Natural killer cell treated with Interleukin-12 subunit alpha and Interleukin-12 subunit beta and Interleukin-15 and Interleukin-18, amount 100 ng/mL, for 72 hours (primary cell): Measurements from ENCODE around the gene HIPK1. TPM values are rescaled to one million over a fixed set of nuclear protein-coding genes. Genes with fewer than 3 reads are reported as not detected.

Source experiments
- ATAC-seq, 2 donors: fragments of 150-1000 bp; cut with Tn5 transposase in 1 of 2; sonication (Bioruptor Pico), chemical (Tn5 transposase) in 1 of 2; 2 replicates each; pipeline ENCODE4 v1.10.0; 2021
- DNase-seq: peaks from one replicate; pipeline ENCODE4 v3.0.0; 2022; ENCODE audit warnings: low spot score
- H3K27ac Mint-ChIP-seq, 2 donors: 1 replicate in 1 of 2; 2 replicates in 1 of 2; pipeline ENCODE4 v1.8.0; 2022; ENCODE audit warnings: mixed read lengths in 2 of 2, mild to moderate bottlenecking in 1 of 2, moderate library complexity in 1 of 2
- H3K27me3 Mint-ChIP-seq, 2 donors: 1 replicate in 1 of 2; 2 replicates in 1 of 2; pipeline ENCODE4 v1.8.0; 2022; ENCODE audit warnings: mixed read lengths in 2 of 2
- H3K36me3 Mint-ChIP-seq: one replicate; pipeline ENCODE4 v1.8.0; 2022; ENCODE audit warnings: mixed read lengths
- H3K4me1 Mint-ChIP-seq, 2 donors: 1 replicate in 1 of 2; 2 replicates in 1 of 2; pipeline ENCODE4 v1.8.0; 2022; ENCODE audit warnings: low read depth in 2 of 2, mixed read lengths in 2 of 2, mild to moderate bottlenecking in 1 of 2
- H3K4me3 Mint-ChIP-seq: one replicate; pipeline ENCODE4 v1.8.0; 2022; ENCODE audit warnings: mixed read lengths
- H3K9me3 Mint-ChIP-seq: 2 replicates; pipeline ENCODE4 v1.8.0; 2022; ENCODE audit warnings: mixed read lengths
- total RNA-seq, 2 donors: library from RNA; stranded (reverse); gene quantifications; one replicate each; pipeline ENCODE4 v1.2.3, GENCODE V29; 2022

HIPK1 gene
- total RNA-seq, 2 donors from 2014 or later: 80.6 to 110 TPM

GRCh38 chr1:113928187-113928930 lies 765 bp upstream of the HIPK1 start:
- H3K4me3 Mint-ChIP-seq: peak overlapping the region; percentile 92
- H3K36me3 Mint-ChIP-seq: peaks cover 8% of the 10 kb centered on the region
- peaks cover 45 to 46% of the 10 kb centered on the region in 2 donors for H3K4me1 Mint-ChIP-seq
- no peaks in the 10 kb centered on the region for H3K9me3 Mint-ChIP-seq
- ATAC-seq (no peak), DNase-seq (no peak)
- peak overlapping the region; percentile 82 to 98 for H3K27ac Mint-ChIP-seq
- H3K27me3 Mint-ChIP-seq: no peaks in the 10 kb centered on the region

DNA sequence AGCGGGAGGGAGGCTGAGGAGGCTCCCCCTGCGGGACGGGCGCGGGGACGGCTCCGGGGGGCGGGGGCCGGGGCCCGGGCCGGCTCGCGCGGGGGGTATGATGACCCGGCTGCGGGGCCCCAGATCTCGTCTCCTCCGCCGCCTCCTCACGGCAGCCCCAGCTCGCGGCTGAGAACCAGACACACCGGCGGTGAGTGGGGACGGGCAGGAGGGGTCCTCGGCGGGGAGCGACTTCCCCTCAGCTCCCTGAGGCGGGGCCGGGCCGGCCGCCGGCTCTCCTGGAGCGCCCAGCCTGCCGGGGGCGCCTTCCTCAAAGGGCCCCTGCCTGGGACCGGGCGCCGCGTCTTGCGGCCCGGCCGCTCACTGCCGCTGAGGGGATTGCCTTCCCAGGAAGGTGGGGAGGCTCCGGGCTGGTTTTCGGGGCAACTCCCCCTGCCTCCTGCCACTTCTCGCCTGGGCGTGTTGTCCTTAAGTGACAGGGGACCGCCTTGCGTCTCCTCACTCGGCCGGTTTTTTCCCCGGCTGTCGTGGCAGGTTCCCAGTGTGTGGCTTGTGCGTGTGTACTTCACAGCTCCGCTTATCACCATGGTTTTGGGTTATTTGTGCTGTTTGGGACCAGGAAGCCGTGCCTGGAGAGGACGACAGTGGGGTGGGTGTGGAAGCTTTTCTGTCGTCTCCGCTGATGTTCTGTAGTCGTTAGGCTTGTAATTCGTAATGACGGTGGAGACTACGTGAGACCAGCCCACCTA lies 800 bp downstream of the HIPK1 start:
- peaks cover 14% of the 10 kb centered on the region for H3K36me3 Mint-ChIP-seq
- DNase-seq (peak; percentile 87), ATAC-seq (peak; percentile 57 to 74)
- H3K4me1 Mint-ChIP-seq: peaks cover 57 to 58% of the 10 kb centered on the region in 2 donors
- H3K9me3 Mint-ChIP-seq: no peaks in the 10 kb centered on the region
- no peaks in the 10 kb centered on the region for H3K27me3 Mint-ChIP-seq
- peak overlapping the region; percentile 82 to 98 for H3K27ac Mint-ChIP-seq
- H3K4me3 Mint-ChIP-seq: peak overlapping the region; percentile 95

DNA sequence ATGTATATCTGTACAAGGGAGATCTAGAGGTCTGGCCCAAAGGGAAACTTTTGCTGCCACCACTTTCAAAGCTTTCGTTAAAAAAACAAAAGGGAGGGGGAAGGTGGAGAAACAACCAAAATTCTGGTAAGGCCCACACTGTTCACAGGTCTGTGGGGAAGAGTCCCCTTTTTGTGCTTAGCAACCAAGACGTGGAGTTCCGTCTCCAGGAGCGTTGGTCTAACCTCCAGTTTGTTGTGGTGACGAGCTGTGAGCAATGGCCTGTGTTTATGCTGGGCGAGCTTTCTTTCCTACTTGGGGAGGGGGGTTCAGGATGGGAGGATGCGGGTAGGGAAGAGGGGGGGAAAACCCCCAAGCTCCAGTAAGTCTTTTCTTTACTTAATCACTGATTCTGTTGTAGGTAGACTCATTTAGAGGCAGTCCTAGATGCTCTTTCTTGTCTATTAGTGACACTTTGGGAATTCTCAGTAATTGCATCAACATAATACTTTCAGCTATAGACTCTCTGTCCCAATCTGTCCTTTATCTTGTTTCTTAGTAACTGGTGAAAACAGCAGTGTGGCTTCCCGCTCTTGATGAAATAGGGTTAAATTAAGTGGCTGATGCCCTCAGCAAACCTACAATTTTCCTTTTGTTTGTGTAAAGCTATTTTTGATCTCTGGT lies 1.5 kb downstream of the HIPK1 start:
- Mint-ChIP-seq H3K9me3 (no peaks in the 10 kb centered on the region), H3K4me3 (peak overlapping the region; percentile 95), H3K27ac (peak overlapping the region; percentile 82 to 97), H3K27me3 (no peaks in the 10 kb centered on the region), H3K36me3 (peaks cover 14% of the 10 kb centered on the region), H3K4me1 (peaks cover 63% of the 10 kb centered on the region in 2 donors)
- peak; percentile 82 for DNase-seq
- ATAC-seq: peak; percentile 72 to 77

- ATAC-seq: no peak
- H3K27me3 Mint-ChIP-seq: no peaks in the 10 kb centered on the region
- peaks cover 66 to 69% of the 10 kb centered on the region in 2 donors for H3K4me1 Mint-ChIP-seq
- H3K36me3 Mint-ChIP-seq: peaks cover 14% of the 10 kb centered on the region
- peak overlapping the region; percentile 82 to 97 for H3K27ac Mint-ChIP-seq
- DNase-seq: no peak
- no peaks in the 10 kb centered on the region for H3K9me3 Mint-ChIP-seq
- H3K4me3 Mint-ChIP-seq: peak overlapping the region; percentile 95
Observed at GRCh38 chr1:113931451-113931851, 2.3 kb downstream of the HIPK1 start.

- Mint-ChIP-seq H3K4me1 (peaks cover 66 to 78% of the 10 kb centered on the region in 2 donors), H3K36me3 (peaks cover 22% of the 10 kb centered on the region), H3K9me3 (no peaks in the 10 kb centered on the region), H3K4me3 (peak overlapping the region; percentile 95), H3K27me3 (no peaks in the 10 kb centered on the region), H3K27ac (peak overlapping the region; percentile 82 to 97)
- DNase-seq (no peak), ATAC-seq (no peak)
Observed at GRCh38 chr1:113934006-113934405, 4.9 kb downstream of the HIPK1 start.

GRCh38 chr1:113934511-113935055 lies 5.5 kb downstream of the HIPK1 start:
- no peaks in the 10 kb centered on the region for H3K9me3 Mint-ChIP-seq
- peak overlapping the region; percentile 95 for H3K4me3 Mint-ChIP-seq
- no peaks in the 10 kb centered on the region for H3K27me3 Mint-ChIP-seq
- DNase-seq: no peak
- H3K4me1 Mint-ChIP-seq: peaks cover 71 to 83% of the 10 kb centered on the region in 2 donors
- H3K27ac Mint-ChIP-seq: peak overlapping the region; percentile 82 to 97
- peaks cover 22% of the 10 kb centered on the region for H3K36me3 Mint-ChIP-seq
- ATAC-seq: no peak

- DNase-seq: no peak
- no peaks in the 10 kb centered on the region for H3K27me3 Mint-ChIP-seq
- peaks cover 74 to 87% of the 10 kb centered on the region in 2 donors for H3K4me1 Mint-ChIP-seq
- no peak for ATAC-seq
- H3K4me3 Mint-ChIP-seq: peak overlapping the region; percentile 60
- peak overlapping the region; percentile 90 to 94 for H3K27ac Mint-ChIP-seq
- no peaks in the 10 kb centered on the region for H3K9me3 Mint-ChIP-seq
- peaks cover 22% of the 10 kb centered on the region for H3K36me3 Mint-ChIP-seq
Observed at GRCh38 chr1:113935176-113935575, 6.1 kb downstream of the HIPK1 start.

DNA sequence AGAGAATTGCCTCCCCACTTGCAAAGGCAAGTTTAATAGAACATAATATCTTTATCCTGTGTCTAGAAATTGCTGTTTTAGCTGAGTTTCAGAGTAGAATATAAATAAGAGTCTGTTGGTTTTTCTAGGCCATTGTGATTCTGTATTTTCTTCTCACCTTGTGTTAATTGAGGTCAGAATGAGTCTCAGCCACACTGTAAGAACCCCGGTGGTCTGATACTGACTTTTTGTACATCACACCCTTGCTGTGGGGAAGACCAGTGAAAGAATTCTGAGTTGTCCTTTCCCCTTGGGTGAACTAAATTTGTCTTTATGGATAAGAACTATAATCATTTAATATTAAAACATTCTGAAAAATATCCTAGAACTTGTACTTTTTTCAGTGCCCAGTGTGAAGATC lies 6.8 kb downstream of the HIPK1 start:
- DNase-seq (no peak), ATAC-seq (peak; percentile 54 to 72)
- H3K9me3 Mint-ChIP-seq: no peaks in the 10 kb centered on the region
- peaks cover 74 to 87% of the 10 kb centered on the region in 2 donors for H3K4me1 Mint-ChIP-seq
- H3K27ac Mint-ChIP-seq: peak overlapping the region; percentile 90 to 94
- H3K27me3 Mint-ChIP-seq: no peaks in the 10 kb centered on the region
- H3K4me3 Mint-ChIP-seq: peak overlapping the region; percentile 60
- peaks cover 28% of the 10 kb centered on the region for H3K36me3 Mint-ChIP-seq

GRCh38 chr1:113937146-113937545 lies 8.0 kb downstream of the HIPK1 start:
- peaks cover 31% of the 10 kb centered on the region for H3K36me3 Mint-ChIP-seq
- peak overlapping the region; percentile 90 to 94 for H3K27ac Mint-ChIP-seq
- no peak for DNase-seq
- no peaks in the 10 kb centered on the region for H3K9me3 Mint-ChIP-seq
- H3K27me3 Mint-ChIP-seq: no peaks in the 10 kb centered on the region
- H3K4me3 Mint-ChIP-seq: peak overlapping the region; percentile 82
- ATAC-seq: no peak
- H3K4me1 Mint-ChIP-seq: peaks cover 67 to 81% of the 10 kb centered on the region in 2 donors

GRCh38 chr1:113938192-113938591 lies 9.1 kb downstream of the HIPK1 start:
- Mint-ChIP-seq H3K4me1 (peaks cover 65 to 76% of the 10 kb centered on the region in 2 donors), H3K27ac (peak overlapping the region; percentile 90 to 94), H3K27me3 (no peaks in the 10 kb centered on the region), H3K4me3 (peak overlapping the region; percentile 82), H3K9me3 (no peaks in the 10 kb centered on the region), H3K36me3 (peaks cover 27% of the 10 kb centered on the region)
- ATAC-seq: no peak
- no peak for DNase-seq

DNA sequence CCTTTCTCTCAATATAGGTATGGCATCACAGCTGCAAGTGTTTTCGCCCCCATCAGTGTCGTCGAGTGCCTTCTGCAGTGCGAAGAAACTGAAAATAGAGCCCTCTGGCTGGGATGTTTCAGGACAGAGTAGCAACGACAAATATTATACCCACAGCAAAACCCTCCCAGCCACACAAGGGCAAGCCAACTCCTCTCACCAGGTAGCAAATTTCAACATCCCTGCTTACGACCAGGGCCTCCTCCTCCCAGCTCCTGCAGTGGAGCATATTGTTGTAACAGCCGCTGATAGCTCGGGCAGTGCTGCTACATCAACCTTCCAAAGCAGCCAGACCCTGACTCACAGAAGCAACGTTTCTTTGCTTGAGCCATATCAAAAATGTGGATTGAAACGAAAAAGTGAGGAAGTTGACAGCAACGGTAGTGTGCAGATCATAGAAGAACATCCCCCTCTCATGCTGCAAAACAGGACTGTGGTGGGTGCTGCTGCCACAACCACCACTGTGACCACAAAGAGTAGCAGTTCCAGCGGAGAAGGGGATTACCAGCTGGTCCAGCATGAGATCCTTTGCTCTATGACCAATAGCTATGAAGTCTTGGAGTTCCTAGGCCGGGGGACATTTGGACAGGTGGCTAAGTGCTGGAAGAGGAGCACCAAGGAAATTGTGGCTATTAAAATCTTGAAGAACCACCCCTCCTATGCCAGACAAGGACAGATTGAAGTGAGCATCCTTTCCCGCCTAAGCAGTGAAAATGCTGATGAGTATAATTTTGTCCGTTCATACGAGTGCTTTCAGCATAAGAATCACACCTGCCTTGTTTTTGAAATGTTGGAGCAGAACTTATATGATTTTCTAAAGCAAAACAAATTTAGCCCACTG lies 11.5 kb downstream of the HIPK1 start:
- peak overlapping the region; percentile 82 for H3K4me3 Mint-ChIP-seq
- H3K9me3 Mint-ChIP-seq: no peaks in the 10 kb centered on the region
- H3K27ac Mint-ChIP-seq: peak overlapping the region; percentile 90 to 94
- ATAC-seq (peak; percentile 89 to 90), DNase-seq (peak; percentile 87)
- H3K4me1 Mint-ChIP-seq: peaks cover 60 to 71% of the 10 kb centered on the region in 2 donors
- no peaks in the 10 kb centered on the region for H3K27me3 Mint-ChIP-seq
- peaks cover 34% of the 10 kb centered on the region for H3K36me3 Mint-ChIP-seq

- H3K9me3 Mint-ChIP-seq: no peaks in the 10 kb centered on the region
- DNase-seq: no peak
- H3K27ac Mint-ChIP-seq: peak overlapping the region; percentile 90 to 94
- H3K4me1 Mint-ChIP-seq: peaks cover 60 to 71% of the 10 kb centered on the region in 2 donors
- H3K4me3 Mint-ChIP-seq: peak overlapping the region; percentile 82
- H3K36me3 Mint-ChIP-seq: peaks cover 34% of the 10 kb centered on the region
- ATAC-seq: no peak
- no peaks in the 10 kb centered on the region for H3K27me3 Mint-ChIP-seq
Observed at GRCh38 chr1:113941245-113941559, 12.1 kb downstream of the HIPK1 start.

GRCh38 chr1:113942527-113942926 lies 13.4 kb downstream of the HIPK1 start:
- no peak for DNase-seq
- Mint-ChIP-seq H3K4me3 (no peak overlapping the region), H3K4me1 (peaks cover 66 to 75% of the 10 kb centered on the region in 2 donors), H3K36me3 (peaks cover 29% of the 10 kb centered on the region), H3K27me3 (no peaks in the 10 kb centered on the region), H3K9me3 (no peaks in the 10 kb centered on the region), H3K27ac (no peak overlapping the region)
- no peak for ATAC-seq
